CD14-positive monocyte (primary cell): ENCODE results near the gene NTM. TPM values are rescaled to one million over a fixed set of nuclear protein-coding genes. Genes with fewer than 3 reads are reported as not detected.
A peak's percentile ranks its signal among the peaks of the same experiment; 100 is the strongest.

Experiments
- DNase-seq, 3 donors: peaks; one replicate each; pipeline ENCODE4 v3.0.0-alpha.2; 2011 to 2022
- H2AFZ ChIP-seq: 2 replicates; pipeline ENCODE4 v1.6.0; 2012; ENCODE audit warnings: mild to moderate bottlenecking, low read depth, low read length, inconsistent platforms; ENCODE audit not compliant: insufficient read depth, poor library complexity, severe bottlenecking
- H3K27ac ChIP-seq, 2 donors: 1 replicate in 1 of 2; 2 replicates in 1 of 2; pipeline ENCODE4 v1.5.1; 2012 to 2013; ENCODE audit warnings: low read length in 2 of 2, control low read depth in 1 of 2, inconsistent platforms in 1 of 2, low read depth in 1 of 2, mild to moderate bottlenecking in 1 of 2
- H3K27me3 ChIP-seq, 2 donors: one replicate each; pipeline versions ENCODE4 v1.6.0 to v1.6.1; 2011 to 2013; ENCODE audit warnings: low read length in 2 of 2; ENCODE audit not compliant: control insufficient read depth in 2 of 2, insufficient read depth in 2 of 2
- H3K36me3 ChIP-seq, 2 donors: replicated peaks in 1 of 2; 1 replicate in 1 of 2; 2 replicates in 1 of 2; pipeline versions ENCODE4 v1.5.1 to v1.6.1; 2012 to 2013; ENCODE audit warnings: low read length in 2 of 2, control low read depth in 1 of 2, inconsistent platforms in 1 of 2, mild to moderate bottlenecking in 1 of 2; ENCODE audit not compliant: insufficient read depth in 2 of 2, control insufficient read depth in 1 of 2
- H3K4me1 ChIP-seq, 2 donors: 1 replicate in 1 of 2; 2 replicates in 1 of 2; pipeline versions ENCODE4 v1.5.1 to v1.6.1; 2012 to 2013; ENCODE audit warnings: low read length in 2 of 2, control low read depth in 1 of 2, inconsistent platforms in 1 of 2, mild to moderate bottlenecking in 1 of 2, moderate library complexity in 1 of 2; ENCODE audit not compliant: insufficient read depth in 2 of 2, control insufficient read depth in 1 of 2
- H3K4me2 ChIP-seq: replicated peaks from 2 replicates; pipeline ENCODE3; 2012; ENCODE audit warnings: low read length, moderate library complexity, mild to moderate bottlenecking; ENCODE audit not compliant: poor library complexity, severe bottlenecking; ENCODE audit errors: extremely low read depth
- H3K4me3 ChIP-seq, 3 experiments: fragments of 200-600 bp in 1 of 3; sonication (generic) in 1 of 3; replicated peaks in 1 of 3; 1 replicate in 2 of 3; 2 replicates in 1 of 3; pipeline ENCODE4 v1.5.1; 2011 to 2013; ENCODE audit warnings: low read length in 3 of 3, mild to moderate bottlenecking in 3 of 3, control low read depth in 2 of 3, low read depth in 2 of 3, inconsistent platforms in 1 of 3, moderate library complexity in 1 of 3
- H3K79me2 ChIP-seq: 2 replicates; pipeline ENCODE4 v1.6.0; 2012; ENCODE audit warnings: mild to moderate bottlenecking, control low read depth, inconsistent platforms, low read length, moderate library complexity; ENCODE audit not compliant: insufficient read depth
- H3K9ac ChIP-seq: 2 replicates; pipeline ENCODE4 v1.6.0; 2017; ENCODE audit warnings: low read length, mild to moderate bottlenecking; ENCODE audit not compliant: insufficient read depth, poor library complexity, severe bottlenecking
- H3K9me3 ChIP-seq, 2 donors: replicated peaks in 1 of 2; 1 replicate in 1 of 2; 2 replicates in 1 of 2; pipeline versions ENCODE4 v1.5.1 to v1.6.1; 2012 to 2013; ENCODE audit warnings: low read length in 2 of 2, control low read depth in 1 of 2; ENCODE audit not compliant: control insufficient read depth in 1 of 2, insufficient read depth in 1 of 2
- H4K20me1 ChIP-seq: 2 replicates; pipeline ENCODE4 v1.6.0; 2012; ENCODE audit warnings: mild to moderate bottlenecking, low read length, control low read depth, moderate library complexity; ENCODE audit not compliant: insufficient read depth
- H3K27ac Mint-ChIP-seq, 7 donors: one replicate each; pipeline ENCODE4 v1.8.0; 2020; ENCODE audit warnings: mild to moderate bottlenecking in 7 of 7, mixed read lengths in 7 of 7, moderate library complexity in 6 of 7, inconsistent platforms in 2 of 7
- H3K27me3 Mint-ChIP-seq, 3 donors: one replicate each; pipeline ENCODE4 v1.8.0; 2021 to 2022; ENCODE audit warnings: low read depth in 3 of 3, mild to moderate bottlenecking in 3 of 3, mixed read lengths in 3 of 3, moderate library complexity in 3 of 3, inconsistent platforms in 1 of 3
- H3K36me3 Mint-ChIP-seq, 2 donors: one replicate each; pipeline ENCODE4 v1.8.0; 2020; ENCODE audit warnings: mixed read lengths in 2 of 2, inconsistent platforms in 1 of 2, mild to moderate bottlenecking in 1 of 2
- H3K4me1 Mint-ChIP-seq: one replicate; pipeline ENCODE4 v1.8.0; 2020; ENCODE audit warnings: mild to moderate bottlenecking, mixed read lengths
- H3K4me3 Mint-ChIP-seq, 2 donors: one replicate each; pipeline ENCODE4 v1.8.0; 2020; ENCODE audit warnings: mild to moderate bottlenecking in 2 of 2, mixed read lengths in 2 of 2, moderate library complexity in 1 of 2
- H3K9me3 Mint-ChIP-seq, 7 donors: one replicate each; pipeline ENCODE4 v1.8.0; 2020 to 2022; ENCODE audit warnings: mixed read lengths in 7 of 7, mild to moderate bottlenecking in 6 of 7, moderate library complexity in 6 of 7, inconsistent platforms in 2 of 7
- WGBS: methylation state at CpG from one replicate; pipeline ENCODE4 v1.1.5; 2013; ENCODE audit warnings: missing lambda C conversion rate; ENCODE audit not compliant: insufficient coverage; 5-methylcytosine and 5-hydroxymethylcytosine counted together
- intact Hi-C, 2 donors: fragments of 100-400 bp; cut with micrococcal nuclease; formaldehyde crosslinking; loops; one replicate each; pipeline versions ENCODE4 v1.15.0 to v1.15.1; 2023
- polyA plus RNA-seq, 3 donors: library from polyadenylated mRNA; depleted of rRNA in 1 of 3; unstranded in 2 of 3; stranded (reverse) in 1 of 3; fragments of 300-500 nt in 2 of 3; fragments of >200 nt in 1 of 3; fragmentation: Illumina TruSeq in 2 of 3; gene quantifications; 1 replicate in 2 of 3; 2 replicates in 1 of 3; pipeline ENCODE4 v1.2.3, GENCODE V29; 2012 to 2021
- TF ChIP-seq, protein P1 (sequence below): fragments of 200-600 bp; IDR thresholded peaks from one replicate; pipeline ENCODE4 v1.8.0; 2022; ENCODE audit warnings: antibody characterized with exemption, mild to moderate bottlenecking

The NTM gene
- polyA plus RNA-seq, 3 donors, result not detected

DNA sequence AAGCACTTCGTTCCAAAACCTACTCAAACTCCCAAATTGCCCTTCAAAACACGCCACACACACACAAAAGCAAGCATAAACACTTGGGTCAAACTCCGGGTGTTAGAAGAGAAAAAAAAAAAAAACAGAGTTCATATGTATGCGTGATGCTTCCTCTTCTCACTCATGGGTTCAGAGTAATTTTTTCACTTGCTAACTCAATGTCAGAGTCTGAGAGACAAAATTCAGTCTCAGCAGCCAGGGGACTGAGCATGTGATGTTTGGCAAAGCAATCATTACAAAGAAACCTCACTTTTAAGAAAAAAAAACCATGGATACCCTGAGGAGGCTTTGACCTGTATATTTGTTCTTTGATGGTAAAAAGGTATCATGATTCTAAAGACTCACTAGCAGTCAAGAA lies 461.7 kb downstream of the NTM start:
- no peak overlapping the region for H3K4me3 ChIP-seq
- no peak overlapping the region for H2AFZ ChIP-seq
- H3K9me3 Mint-ChIP-seq, result no peaks in the 10 kb centered on the region
- intact Hi-C loops, result no loop called here
- H3K4me2 ChIP-seq, result no peak overlapping the region
- no peak overlapping the region for H3K4me3 Mint-ChIP-seq
- H3K9ac ChIP-seq, result no peak overlapping the region
- no peak for DNase-seq
- H3K27ac Mint-ChIP-seq, result no peak overlapping the region
- H3K4me1 Mint-ChIP-seq, result peaks cover 14% of the 10 kb centered on the region
- H3K79me2 ChIP-seq, result no peaks in the 10 kb centered on the region
- TF ChIP-seq, protein P1, sequence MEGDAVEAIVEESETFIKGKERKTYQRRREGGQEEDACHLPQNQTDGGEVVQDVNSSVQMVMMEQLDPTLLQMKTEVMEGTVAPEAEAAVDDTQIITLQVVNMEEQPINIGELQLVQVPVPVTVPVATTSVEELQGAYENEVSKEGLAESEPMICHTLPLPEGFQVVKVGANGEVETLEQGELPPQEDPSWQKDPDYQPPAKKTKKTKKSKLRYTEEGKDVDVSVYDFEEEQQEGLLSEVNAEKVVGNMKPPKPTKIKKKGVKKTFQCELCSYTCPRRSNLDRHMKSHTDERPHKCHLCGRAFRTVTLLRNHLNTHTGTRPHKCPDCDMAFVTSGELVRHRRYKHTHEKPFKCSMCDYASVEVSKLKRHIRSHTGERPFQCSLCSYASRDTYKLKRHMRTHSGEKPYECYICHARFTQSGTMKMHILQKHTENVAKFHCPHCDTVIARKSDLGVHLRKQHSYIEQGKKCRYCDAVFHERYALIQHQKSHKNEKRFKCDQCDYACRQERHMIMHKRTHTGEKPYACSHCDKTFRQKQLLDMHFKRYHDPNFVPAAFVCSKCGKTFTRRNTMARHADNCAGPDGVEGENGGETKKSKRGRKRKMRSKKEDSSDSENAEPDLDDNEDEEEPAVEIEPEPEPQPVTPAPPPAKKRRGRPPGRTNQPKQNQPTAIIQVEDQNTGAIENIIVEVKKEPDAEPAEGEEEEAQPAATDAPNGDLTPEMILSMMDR, result no peak
- H3K27me3 ChIP-seq, result no peaks in the 10 kb centered on the region
- no peak overlapping the region for H3K27ac ChIP-seq
- no CpG with 5 or more reads among the region's 4 CpGs for WGBS
- H3K36me3 ChIP-seq, result no peaks in the 10 kb centered on the region
- no peaks in the 10 kb centered on the region for H3K36me3 Mint-ChIP-seq
- peaks cover 29 to 31% of the 10 kb centered on the region in 2 donors for H3K4me1 ChIP-seq
- H3K9me3 ChIP-seq, result no peaks in the 10 kb centered on the region
- H3K27me3 Mint-ChIP-seq, result no peaks in the 10 kb centered on the region
- H4K20me1 ChIP-seq, result no peaks in the 10 kb centered on the region

GRCh38 chr11:131833366-131833765 lies 463.0 kb downstream of the NTM start:
- Mint-ChIP-seq H3K9me3 (peaks cover 0 to 2% (median 0%) of the 10 kb centered on the region in 7 donors), H3K4me3 (no peak overlapping the region), H3K36me3 (no peaks in the 10 kb centered on the region), H3K4me1 (peaks cover 14% of the 10 kb centered on the region), H3K27ac (peak overlapping the region in 6 of 7 donors; percentile 47 to 93 (median 76)), H3K27me3 (no peaks in the 10 kb centered on the region)
- intact Hi-C loops, result no loop called here
- H3K27me3 ChIP-seq, result no peaks in the 10 kb centered on the region
- H4K20me1 ChIP-seq, result no peaks in the 10 kb centered on the region
- H3K9ac ChIP-seq, result no peak overlapping the region
- H3K79me2 ChIP-seq, result no peaks in the 10 kb centered on the region
- DNase-seq, result peak; percentile 58 to 82 (median 60)
- H3K4me1 ChIP-seq, result peaks cover 17 to 18% of the 10 kb centered on the region in 2 donors
- TF ChIP-seq, protein P1, result no peak
- no peak overlapping the region for H3K4me3 ChIP-seq
- peak overlapping the region in 1 of 2 donors; percentile 62 for H3K27ac ChIP-seq
- no peaks in the 10 kb centered on the region for H3K9me3 ChIP-seq
- H2AFZ ChIP-seq, result no peak overlapping the region
- no peaks in the 10 kb centered on the region for H3K36me3 ChIP-seq
- 61% methylated on average over 2 of the region's 2 CpGs for WGBS
- H3K4me2 ChIP-seq, result no peak overlapping the region
